GM23248 (cell line): ENCODE data around the gene HM13. TPM values are rescaled to one million over a fixed set of nuclear protein-coding genes. Genes with fewer than 3 reads are reported as not detected.
A peak's percentile ranks its signal among the peaks of the same experiment; 100 is the strongest.
"Not testable (repeated sequence)": the region's sequence is repeated elsewhere in the genome, so short reads cannot be mapped to it uniquely, and the experiment has no call there.

Source experiments
- DNase-seq: peaks from one replicate; pipeline ENCODE4 v3.0.0-alpha.2; 2015
- H2AFZ ChIP-seq: fragments of 200-600 bp; sonication (generic); 2 replicates; pipeline ENCODE4 v1.6.1; 2016; ENCODE audit warnings: antibody characterized with exemption
- H3F3A ChIP-seq: fragments of 200-600 bp; sonication (generic); 2 replicates; pipeline ENCODE4 v1.6.1; 2016; ENCODE audit warnings: mild to moderate bottlenecking, antibody characterized with exemption, mixed run types; ENCODE audit not compliant: insufficient read depth
- H3K27ac ChIP-seq: fragments of 200-600 bp; sonication (generic); 2 replicates; pipeline ENCODE4 v1.5.1; 2016; ENCODE audit warnings: mild to moderate bottlenecking
- H3K27me3 ChIP-seq: fragments of 200-600 bp; sonication (generic); replicated peaks from 2 replicates; pipeline ENCODE4 v1.6.1; 2016; ENCODE audit warnings: mild to moderate bottlenecking; ENCODE audit not compliant: insufficient read depth
- H3K36me3 ChIP-seq: fragments of 200-600 bp; sonication (generic); 2 replicates; pipeline ENCODE4 v1.6.1; 2016; ENCODE audit warnings: low read depth, mild to moderate bottlenecking
- H3K4me1 ChIP-seq: fragments of 200-600 bp; sonication (generic); 2 replicates; pipeline ENCODE4 v1.6.1; 2016; ENCODE audit warnings: mild to moderate bottlenecking; ENCODE audit not compliant: insufficient read depth
- H3K4me2 ChIP-seq: fragments of 200-600 bp; sonication (generic); one replicate; pipeline ENCODE4 v1.6.1; 2016; ENCODE audit warnings: mild to moderate bottlenecking; ENCODE audit not compliant: unreplicated experiment
- H3K4me3 ChIP-seq: fragments of 200-600 bp; sonication (generic); 2 replicates; pipeline ENCODE4 v1.5.1; 2016; ENCODE audit warnings: mild to moderate bottlenecking
- H3K79me2 ChIP-seq: fragments of 200-600 bp; sonication (generic); 2 replicates; pipeline ENCODE4 v1.6.1; 2016; ENCODE audit warnings: mild to moderate bottlenecking; ENCODE audit not compliant: insufficient read depth
- H3K9ac ChIP-seq: fragments of 200-600 bp; sonication (generic); 2 replicates; pipeline ENCODE4 v1.6.1; 2016; ENCODE audit warnings: mild to moderate bottlenecking
- H3K9me2 ChIP-seq: fragments of 200-600 bp; sonication (generic); 2 replicates; pipeline ENCODE4 v1.6.1; 2016; ENCODE audit warnings: mixed run types, mild to moderate bottlenecking, moderate library complexity; ENCODE audit not compliant: insufficient read depth
- H3K9me3 ChIP-seq: fragments of 200-600 bp; sonication (generic); one replicate; pipeline ENCODE4 v1.6.1; 2017; ENCODE audit warnings: low read depth
- H4K20me1 ChIP-seq: fragments of 200-600 bp; sonication (generic); 2 replicates; pipeline ENCODE4 v1.6.0; 2016; ENCODE audit not compliant: insufficient read depth
- EZH2 ChIP-seq: fragments of 200-600 bp; sonication (generic); IDR thresholded peaks from 2 replicates; pipeline ENCODE4 v1.6.1; 2018; ENCODE audit warnings: antibody characterized with exemption, mild to moderate bottlenecking; ENCODE audit not compliant: insufficient read depth, poor library complexity, severe bottlenecking
- EZH2phosphoT487 ChIP-seq: fragments of 200-600 bp; sonication (generic); IDR thresholded peaks from 2 replicates; pipeline ENCODE4 v1.6.1; 2018; ENCODE audit warnings: antibody characterized with exemption, moderate library complexity, mild to moderate bottlenecking, low read depth; ENCODE audit not compliant: insufficient read depth
- WGBS, 2 experiments: methylation state at CpG; one replicate each; pipeline ENCODE4 v1.1.6; 2015 to 2017; ENCODE audit warnings: low lambda C conversion rate in 2 of 2, low coverage in 1 of 2; ENCODE audit errors: missing lambda C conversion rate in 2 of 2; 5-methylcytosine and 5-hydroxymethylcytosine counted together
- in situ Hi-C: fragments of 300-500 bp; cut with MboI; formaldehyde crosslinking; loops from 2 replicates; pipeline ENCODE4 v1.15.0; 2020
- polyA plus RNA-seq: library from polyadenylated mRNA; unstranded; fragments of >200 nt; fragmentation: Nextera tagmentation; extraction: Ambion mirVana; gene quantifications from 2 replicates; pipeline ENCODE4 v1.2.1, GENCODE V29; 2016
- total RNA-seq: library from RNA; depleted of rRNA; stranded (reverse); fragments of >200 nt; shearing (Covaris generic); gene quantifications from 2 replicates; pipeline ENCODE4 v1.2.3, GENCODE V29; 2014

Gene HM13
- total and polyA plus RNA-seq, 2 experiments from 2014 or later, result 117 to 424 TPM

DNA sequence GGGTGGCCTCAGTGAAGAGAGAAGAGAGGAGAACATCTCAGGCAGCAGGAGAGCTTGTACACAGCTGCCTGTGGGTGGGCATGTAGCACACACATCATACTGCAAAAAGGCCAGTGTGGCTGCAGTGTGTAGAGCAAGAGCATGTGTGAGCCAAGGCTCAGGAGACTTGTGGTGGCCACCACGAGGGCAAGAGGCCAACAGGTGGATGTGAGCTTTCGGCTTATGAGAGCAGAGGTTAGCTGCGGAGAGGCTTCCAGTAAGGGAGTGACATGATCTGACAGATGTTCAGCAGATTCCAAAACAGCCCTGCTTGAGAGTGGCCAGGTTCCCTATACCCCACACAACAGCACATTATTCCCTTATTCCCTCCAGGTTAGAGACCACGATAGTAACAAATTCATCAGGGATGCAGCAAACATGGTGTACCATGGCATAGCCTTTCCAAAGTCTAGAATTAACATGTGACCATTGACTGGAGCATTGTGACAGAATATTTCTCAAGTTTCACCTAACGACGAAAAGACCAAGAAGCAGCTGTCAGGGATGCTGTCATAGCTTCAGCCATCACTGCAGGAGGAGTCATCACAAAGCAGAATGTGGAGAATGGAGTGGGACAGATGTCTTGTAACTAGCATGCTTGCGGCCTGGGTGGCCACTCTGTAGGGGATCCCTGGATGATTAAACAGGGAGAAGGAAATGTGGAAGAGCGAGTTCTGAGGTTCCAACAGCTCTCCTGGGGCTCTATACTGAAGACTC, 23.1 kb downstream of the HM13 start:
- Histone ChIP-seq H3K4me1 (peaks cover 25% of the 10 kb centered on the region), H3K27ac (no peak overlapping the region), H4K20me1 (no peaks in the 10 kb centered on the region), H2AFZ (no peak overlapping the region), H3K9ac (no peak overlapping the region), H3K4me3 (no peak overlapping the region), H3K36me3 (peaks cover 41% of the 10 kb centered on the region; the same call in 1 of the 2 replicates), H3K9me2 (no peaks in the 10 kb centered on the region), H3K4me2 (no peak overlapping the region), H3F3A (peaks cover 56% of the 10 kb centered on the region), H3K79me2 (peaks cover 91% of the 10 kb centered on the region), H3K9me3 (no peaks in the 10 kb centered on the region), H3K27me3 (no peaks in the 10 kb centered on the region)
- in situ Hi-C loops, result no loop called here
- WGBS, 2 experiments, result 90 to 92% methylated on average over 8 of the region's 8 CpGs
- DNase-seq, result no peak
- TF ChIP-seq EZH2, result no peak
- no peak for TF ChIP-seq EZH2phosphoT487

- no peak for DNase-seq
- H3K79me2 ChIP-seq, result peaks cover 85% of the 10 kb centered on the region
These were observed 23.6 kb downstream of the HM13 start for GRCh38 chr20:31537890-31538289.

GRCh38 chr20:31538326-31538725, 24.1 kb downstream of the HM13 start:
- DNase-seq, result no peak
- no peaks in the 10 kb centered on the region for H3K9me3 ChIP-seq
- H3K9ac ChIP-seq, result no peak overlapping the region
- H3K79me2 ChIP-seq, result peaks cover 84% of the 10 kb centered on the region
- H4K20me1 ChIP-seq, result no peaks in the 10 kb centered on the region
- in situ Hi-C loops, result no loop called here
- peaks cover 33% of the 10 kb centered on the region for H3K4me1 ChIP-seq
- H3K27me3 ChIP-seq, result no peaks in the 10 kb centered on the region
- H3K36me3 ChIP-seq, result peaks cover 41% of the 10 kb centered on the region; the same call in 1 of the 2 replicates
- no peak overlapping the region for H2AFZ ChIP-seq
- peak overlapping the region; percentile 20; the same call in 1 of the 2 replicates for H3K27ac ChIP-seq
- no peak for TF ChIP-seq EZH2
- WGBS, 2 experiments, result 92 to 93% methylated on average over 4 of the region's 4 CpGs
- H3F3A ChIP-seq, result peaks cover 67% of the 10 kb centered on the region
- no peak overlapping the region for H3K4me3 ChIP-seq
- H3K4me2 ChIP-seq, result no peak overlapping the region
- no peaks in the 10 kb centered on the region for H3K9me2 ChIP-seq

More at GRCh38 chr20:31537890-31538289, 23.6 kb downstream of the HM13 start:
- Histone ChIP-seq H3K27ac (peak overlapping the region; percentile 20; the same call in 1 of the 2 replicates), H2AFZ (no peak overlapping the region), H3K9me3 (no peaks in the 10 kb centered on the region), H3K4me1 (peaks cover 31% of the 10 kb centered on the region), H3K9ac (no peak overlapping the region), H3K36me3 (peaks cover 41% of the 10 kb centered on the region; the same call in 1 of the 2 replicates), H3K9me2 (no peaks in the 10 kb centered on the region), H3K4me3 (no peak overlapping the region), H3F3A (peaks cover 62% of the 10 kb centered on the region), H3K27me3 (no peaks in the 10 kb centered on the region), H3K4me2 (no peak overlapping the region), H4K20me1 (no peaks in the 10 kb centered on the region)
- TF ChIP-seq EZH2phosphoT487 (no peak), EZH2 (no peak)
- in situ Hi-C loops, result no loop called here
- WGBS, 2 experiments, result 75 to 79% methylated on average over 4 of the region's 4 CpGs

GRCh38 chr20:31539636-31540035, 25.4 kb downstream of the HM13 start:
- H3K9me3 ChIP-seq, H3K4me3 ChIP-seq, H3K9me2 ChIP-seq, H3K9ac ChIP-seq, DNase-seq, in situ Hi-C loops, H4K20me1 ChIP-seq, H3K27me3 ChIP-seq, H2AFZ ChIP-seq, H3K4me2 ChIP-seq: not testable (repeated sequence)
- WGBS, 2 experiments, result 50 to 72% methylated on average over 2 to 3 of the region's 3 CpGs
- H3K27ac ChIP-seq, result peak overlapping the region; percentile 92; the same call in 1 of the 2 replicates
- peaks cover 43% of the 10 kb centered on the region for H3K4me1 ChIP-seq
- peaks cover 78% of the 10 kb centered on the region for H3F3A ChIP-seq
- peaks cover 72% of the 10 kb centered on the region for H3K79me2 ChIP-seq
- peaks cover 29% of the 10 kb centered on the region; the same call in 1 of the 2 replicates for H3K36me3 ChIP-seq
